SK-MEL-5 (cell line): ENCODE measurements around the gene MRPL41. TPM values are rescaled to one million over a fixed set of nuclear protein-coding genes. Genes with fewer than 3 reads are reported as not detected.

ENCODE experiments used
- DNase-seq: peaks from one replicate; pipeline ENCODE4 v3.0.0-alpha.2; 2016; ENCODE audit warnings: low read depth, low spot score
- in situ Hi-C: cut with HindIII; loops from 2 replicates; pipeline ENCODE4 v1.10.0; 2016; ENCODE audit warnings: low sequenced_read_pairs, high pct_unique_total_duplicates, low pct_unique_long_range_greater_than_20kb
- total RNA-seq: library from RNA; depleted of rRNA; stranded (reverse); fragments of >200 nt; shearing (Covaris generic); gene quantifications from 2 replicates; pipeline ENCODE4 v1.2.3, GENCODE V29; 2014

The MRPL41 gene
- total RNA-seq, 1 experiment from 2014 or later = 95.9 TPM

DNA sequence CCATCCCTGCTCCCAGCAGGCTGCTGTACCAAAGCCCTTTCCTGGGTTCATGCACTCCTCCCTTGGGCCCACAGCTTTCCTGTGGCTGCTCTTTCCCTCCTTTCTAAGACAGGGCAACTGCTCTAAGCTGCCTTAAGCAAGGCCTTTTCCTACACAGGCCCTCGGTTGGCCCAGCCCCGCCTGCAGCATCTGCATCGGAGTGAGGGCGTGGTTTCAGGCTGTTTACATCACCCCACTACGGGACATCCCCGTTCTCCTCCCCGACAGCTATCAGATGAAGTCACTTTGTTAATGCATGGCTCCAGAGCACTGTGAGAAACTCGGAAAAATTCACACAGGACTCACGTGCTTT is 23.7 kb downstream of the MRPL41 start:
- no peak for DNase-seq
- in situ Hi-C loops = no loop called here

DNA sequence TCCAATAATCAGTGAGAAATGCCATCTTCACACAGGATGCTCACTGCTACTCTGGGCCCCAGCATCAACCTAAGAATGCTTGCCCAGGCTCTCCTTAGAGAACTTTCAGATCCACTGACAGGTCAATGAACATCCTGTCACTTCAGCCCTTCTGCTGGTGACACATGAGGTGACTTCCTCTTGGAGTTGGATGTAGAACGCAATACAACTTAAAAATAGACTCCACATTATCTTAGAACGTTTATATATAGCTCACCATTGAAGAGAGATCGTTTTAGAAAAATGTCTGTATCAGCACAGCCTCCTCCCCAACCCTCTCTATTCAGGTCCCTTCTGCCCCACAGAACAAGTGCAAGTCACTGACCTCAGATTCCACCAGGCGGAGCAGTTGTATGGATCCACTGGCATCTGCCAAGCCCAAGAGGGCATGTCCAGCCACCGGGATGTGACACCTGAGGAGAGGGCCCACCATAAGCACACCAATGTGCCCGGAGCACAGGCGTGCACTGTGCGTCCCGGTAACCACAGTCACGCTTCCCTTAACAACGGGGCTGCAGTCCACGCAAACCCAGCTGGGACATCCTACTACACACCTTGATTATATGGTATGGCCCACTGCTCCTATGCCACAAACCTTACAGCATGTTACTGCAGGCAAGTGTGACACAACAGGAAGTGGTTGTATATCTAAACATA is 24.2 kb downstream of the MRPL41 start:
- in situ Hi-C loops = no loop called here
- DNase-seq = peak; percentile 31

DNA sequence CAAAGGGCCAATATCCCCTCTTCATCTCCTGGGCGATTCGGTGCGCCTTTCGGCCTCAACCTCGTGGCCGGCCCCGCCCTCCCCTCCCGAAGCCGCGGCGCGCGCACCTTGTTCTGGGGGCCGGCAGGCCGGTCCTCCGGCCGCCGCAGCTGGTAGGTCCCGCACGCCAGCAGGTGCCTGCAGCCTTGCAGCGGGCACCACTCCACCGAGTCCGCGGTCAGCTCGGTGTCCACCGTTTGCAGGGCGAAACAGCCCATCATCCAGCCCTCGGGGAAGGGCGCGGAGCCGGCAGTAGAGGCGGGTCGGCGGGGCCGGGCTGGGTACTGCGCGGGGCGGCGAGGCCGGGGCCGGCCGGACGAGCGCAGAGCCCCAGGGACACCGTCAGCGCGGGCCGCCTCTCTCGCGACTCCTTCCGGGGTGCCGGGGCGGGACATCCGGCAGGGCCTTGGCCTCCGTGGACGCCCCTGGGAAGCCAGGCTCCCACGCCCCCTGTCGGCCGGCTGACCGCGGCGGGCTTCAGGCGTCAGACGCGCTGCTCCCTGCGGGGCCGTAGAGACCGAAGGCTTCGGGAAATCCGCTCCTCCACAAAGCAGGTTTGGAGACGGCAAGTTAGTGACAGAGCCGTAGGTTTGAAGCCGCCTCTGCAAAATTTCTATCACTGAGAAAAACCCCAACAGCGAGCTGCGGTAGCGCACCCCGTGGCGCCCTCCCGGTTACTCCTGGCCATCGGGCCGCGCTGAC is 27.0 kb downstream of the MRPL41 start, which contains the start of gene DPH7:
DPH7 (minus strand) TSS at position 408 of the 741 bp plus-strand sequence; CDS start at position 260, 148 bp downstream.
- DNase-seq = peak; percentile 93
- in situ Hi-C loops = no loop called here

DNA sequence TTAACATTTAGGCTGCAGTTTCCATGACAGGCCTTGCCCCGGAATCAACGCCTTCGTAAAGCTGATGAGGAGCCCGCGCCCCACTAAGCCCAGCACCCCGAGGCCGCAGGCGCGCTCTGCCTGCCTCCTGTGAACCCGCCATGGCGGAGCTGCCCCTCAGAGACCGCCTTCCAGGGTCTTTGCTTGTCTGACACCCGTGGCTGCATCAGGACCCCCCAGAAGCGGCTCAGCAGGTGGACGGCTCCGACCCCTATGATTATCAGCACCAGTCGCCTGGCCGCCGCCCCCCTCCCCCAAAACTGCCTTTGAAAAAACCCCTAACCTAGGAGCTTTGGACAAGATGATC is 27.6 kb downstream of the MRPL41 start:
- DNase-seq = no peak
- in situ Hi-C loops = no loop called here

DNA sequence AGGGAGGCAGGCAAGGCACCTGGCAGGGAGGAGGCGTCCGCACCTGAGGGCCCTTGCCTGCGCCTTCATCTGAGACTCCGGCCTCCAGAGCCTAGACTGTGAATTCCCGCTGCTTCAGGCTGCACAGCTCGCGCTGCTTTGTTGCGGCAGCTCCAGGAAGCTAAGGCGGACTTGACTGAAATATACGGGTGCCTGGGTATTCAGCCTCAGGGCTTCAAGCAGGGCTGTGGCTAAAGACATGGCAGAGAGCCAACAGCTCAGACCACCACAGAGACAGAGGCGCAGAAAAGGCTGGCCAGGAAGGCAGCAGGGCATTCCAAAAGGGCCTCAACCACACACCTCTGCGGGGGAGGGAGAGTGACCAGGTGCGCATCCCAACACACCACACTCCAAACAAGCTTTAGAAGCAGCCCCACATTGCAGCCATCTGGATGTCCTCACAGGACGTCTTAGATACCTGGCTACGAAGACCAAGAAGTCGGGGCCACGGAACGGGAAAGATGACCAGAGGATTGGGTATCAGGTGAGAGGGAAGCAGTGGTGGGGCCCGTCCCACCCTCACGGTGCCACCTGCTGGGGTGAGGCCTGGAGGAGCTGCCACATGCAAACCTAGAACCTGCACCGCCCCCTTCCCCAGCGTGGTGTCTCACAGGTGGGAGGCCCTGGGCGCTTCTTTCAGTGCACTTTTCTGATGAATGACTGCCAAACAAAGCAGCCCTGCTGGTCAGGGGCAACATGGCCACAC is 28.7 kb downstream of the MRPL41 start:
- in situ Hi-C loops = no loop called here
- DNase-seq = no peak

DNA sequence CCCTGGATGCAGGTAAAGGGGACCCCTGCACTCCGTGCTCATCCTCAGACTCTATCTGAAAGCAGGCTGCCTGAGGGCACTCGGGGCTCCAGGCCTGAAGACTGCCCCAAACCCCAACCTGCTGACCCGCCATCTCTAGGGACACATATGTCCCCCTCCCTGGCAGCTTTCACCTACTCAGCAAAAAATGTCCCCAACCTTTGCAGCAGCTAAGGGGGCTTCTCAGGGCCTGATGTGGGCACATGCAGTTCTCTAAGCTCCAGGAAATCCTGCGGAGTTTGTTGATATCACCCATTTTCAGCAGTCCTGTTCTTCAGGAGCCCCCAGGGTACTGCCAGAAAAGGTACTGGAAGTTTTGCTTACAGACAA is 29.3 kb downstream of the MRPL41 start:
- DNase-seq = no peak
- in situ Hi-C loops = no loop called here

DNA sequence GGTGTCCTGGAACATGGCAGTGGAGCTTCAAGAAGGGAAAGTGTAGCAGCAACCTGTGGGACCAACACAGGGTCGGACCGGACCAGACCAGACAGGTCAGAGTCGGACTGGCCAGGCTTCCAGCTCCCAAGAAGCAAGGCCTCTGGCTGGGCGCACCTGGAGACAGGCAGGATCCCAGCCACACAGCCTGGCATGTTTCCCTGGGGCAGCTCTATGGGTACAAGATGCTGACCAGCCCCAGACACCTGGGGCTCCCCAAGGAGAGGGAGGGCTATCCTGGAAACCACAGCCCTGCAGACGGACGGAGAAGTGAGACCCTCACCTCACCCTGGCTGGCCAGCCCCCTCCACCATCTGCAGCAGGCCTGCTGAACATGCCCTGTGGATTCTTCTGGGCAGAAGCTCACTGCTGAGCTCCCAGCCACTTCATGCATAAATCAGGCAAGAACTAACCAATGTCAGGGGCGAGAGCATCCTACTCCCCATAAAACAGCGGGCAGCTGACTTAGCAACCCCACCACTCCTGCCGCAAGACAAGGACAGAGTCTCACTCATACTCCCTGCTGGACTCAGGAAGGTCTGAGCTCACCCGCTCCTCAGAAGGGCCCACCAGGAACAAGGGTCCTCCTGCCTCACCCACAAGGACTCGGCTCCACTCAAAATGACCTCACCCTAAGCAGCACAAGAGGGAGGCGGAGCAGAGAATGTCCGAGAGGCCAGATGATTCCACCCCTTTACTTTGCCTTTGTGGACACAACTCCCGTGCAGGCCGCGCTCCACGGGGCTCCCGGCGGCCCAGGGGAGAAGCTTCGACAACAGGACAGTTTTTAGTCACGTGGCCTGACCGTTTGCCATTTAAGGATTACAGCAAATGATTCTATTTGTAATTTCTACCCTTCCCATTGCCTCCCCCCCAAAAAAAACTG is 29.9 kb downstream of the MRPL41 start:
- no peak for DNase-seq
- in situ Hi-C loops = no loop called here

DNA sequence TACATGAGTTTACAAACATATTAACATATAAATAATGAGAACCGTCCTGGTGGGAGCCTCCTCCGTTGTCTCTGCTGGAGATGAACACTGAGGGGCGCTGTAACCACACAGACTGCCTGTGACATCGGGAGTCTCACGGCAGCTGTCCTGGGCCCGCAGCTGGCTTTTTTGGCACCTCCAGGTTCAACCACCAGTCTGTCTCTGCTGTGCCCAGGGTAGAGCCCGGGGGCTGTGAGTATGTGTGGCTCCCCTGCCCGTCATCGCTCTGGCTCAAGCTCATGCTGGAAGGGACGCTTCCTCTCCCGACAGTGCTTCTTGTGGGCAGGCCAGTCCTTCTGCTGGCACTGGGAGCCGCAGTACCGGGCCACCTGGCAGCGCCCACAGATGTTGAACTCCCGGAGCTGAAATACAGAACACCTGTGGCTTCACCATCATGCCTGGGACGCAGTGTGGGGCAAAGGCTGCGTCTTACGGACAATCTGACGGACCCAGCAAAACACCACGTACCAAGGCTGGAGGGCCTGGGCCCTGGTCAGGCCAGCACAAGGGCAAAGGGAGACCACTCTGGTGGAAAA is 30.7 kb downstream of the MRPL41 start:
- peak; percentile 52 for DNase-seq
- in situ Hi-C loops = no loop called here

DNA sequence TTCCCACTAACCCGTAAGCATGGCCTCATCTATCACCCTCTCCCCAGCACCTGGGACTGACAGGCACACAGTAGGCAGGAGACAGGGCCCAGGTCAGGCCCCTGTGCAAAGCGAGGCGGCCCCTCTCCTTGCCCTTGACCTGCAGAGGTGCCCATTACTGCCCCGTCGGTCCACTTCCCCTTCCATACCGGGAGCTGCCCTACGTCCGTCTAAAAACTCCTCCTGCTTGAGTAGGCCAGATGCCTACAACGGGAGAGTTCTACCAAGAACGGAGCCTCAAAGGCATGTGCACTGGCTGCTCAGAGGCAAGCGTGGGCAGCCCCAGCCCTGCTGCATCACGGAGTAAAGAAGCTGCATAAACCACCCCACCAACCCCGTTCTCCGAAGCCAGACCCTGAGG is 31.7 kb downstream of the MRPL41 start:
- DNase-seq = no peak
- in situ Hi-C loops = no loop called here

DNA sequence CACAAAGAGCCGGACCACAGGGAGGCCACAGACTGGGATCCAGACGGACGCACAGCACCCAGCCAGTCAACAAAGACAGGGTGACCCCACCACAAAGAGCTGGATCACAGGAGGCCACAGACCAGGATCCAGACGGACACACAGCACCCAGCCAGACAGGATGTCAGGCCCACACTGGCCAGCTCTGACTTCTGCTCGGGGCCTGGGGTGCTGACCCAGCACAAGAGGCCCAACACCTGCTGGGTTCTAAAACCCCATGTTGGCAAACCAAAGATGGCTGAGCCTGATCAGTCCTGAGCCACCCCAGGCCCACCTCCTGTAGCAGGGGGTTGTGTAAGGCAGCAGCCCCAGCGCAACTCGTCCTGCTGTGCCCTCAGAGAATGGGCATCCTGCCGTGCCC is 32.3 kb downstream of the MRPL41 start:
- no peak for DNase-seq
- in situ Hi-C loops = no loop called here

DNA sequence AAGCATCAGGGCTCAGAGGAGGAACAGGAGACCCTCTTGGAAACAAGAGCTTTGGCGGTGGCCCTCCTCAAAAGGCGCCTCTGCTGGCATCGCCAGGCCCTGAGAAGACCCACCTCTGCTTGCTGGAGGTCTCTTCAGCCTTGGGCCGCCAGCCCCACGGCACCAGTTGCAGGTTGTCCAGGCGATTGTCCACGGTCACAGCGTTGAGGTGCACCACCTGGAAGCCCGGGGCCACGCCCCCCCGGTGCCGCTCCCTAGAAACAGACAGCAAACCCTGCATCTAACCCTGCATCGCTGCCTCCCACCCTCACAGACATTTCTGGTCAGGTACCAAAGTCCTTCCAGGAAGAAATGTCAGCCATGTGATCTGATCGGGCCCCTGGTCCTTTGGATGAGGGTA is 35.2 kb downstream of the MRPL41 start:
- DNase-seq = no peak
- in situ Hi-C loops = no loop called here

DNA sequence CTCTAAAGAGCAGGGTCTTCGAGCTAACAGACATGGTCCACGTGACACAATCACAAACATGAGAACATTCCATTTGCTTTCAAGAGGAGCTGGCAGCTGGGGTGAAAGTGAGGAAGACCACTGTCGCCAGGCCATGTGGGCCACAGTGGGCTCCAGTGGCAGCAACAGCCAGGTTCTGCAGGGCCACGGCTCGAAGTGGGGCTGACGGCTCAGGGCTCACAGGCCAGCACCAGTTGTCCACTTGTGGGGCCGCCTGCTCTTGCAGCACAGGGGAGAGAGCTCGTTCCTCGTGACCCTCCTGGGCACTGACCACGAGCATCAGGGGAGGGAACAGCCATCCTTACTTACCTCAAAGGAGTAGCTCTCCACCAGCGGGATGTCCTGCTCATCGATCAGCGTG is 36.6 kb downstream of the MRPL41 start:
- no peak for DNase-seq
- in situ Hi-C loops = no loop called here

DNA sequence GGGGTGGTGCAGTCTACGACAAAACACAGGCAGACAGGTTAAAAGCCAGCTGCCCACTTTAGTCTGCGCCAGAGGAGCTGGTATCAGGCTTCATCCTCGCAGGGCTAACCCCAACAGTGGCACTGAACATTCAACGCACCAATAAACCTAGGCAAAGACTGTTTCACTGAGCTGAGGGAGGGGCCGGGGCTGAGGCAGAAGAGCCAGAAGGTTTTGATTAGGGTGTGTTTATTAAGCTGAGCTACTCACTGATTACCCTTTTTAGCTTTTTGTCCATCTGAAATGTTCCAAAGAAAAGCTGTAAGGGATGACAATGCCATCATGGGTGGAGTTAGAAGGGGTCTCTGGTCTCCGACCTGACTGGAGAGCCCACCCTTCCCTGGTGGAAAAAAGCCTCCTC is 37.2 kb downstream of the MRPL41 start:
- in situ Hi-C loops = no loop called here
- no peak for DNase-seq

DNA sequence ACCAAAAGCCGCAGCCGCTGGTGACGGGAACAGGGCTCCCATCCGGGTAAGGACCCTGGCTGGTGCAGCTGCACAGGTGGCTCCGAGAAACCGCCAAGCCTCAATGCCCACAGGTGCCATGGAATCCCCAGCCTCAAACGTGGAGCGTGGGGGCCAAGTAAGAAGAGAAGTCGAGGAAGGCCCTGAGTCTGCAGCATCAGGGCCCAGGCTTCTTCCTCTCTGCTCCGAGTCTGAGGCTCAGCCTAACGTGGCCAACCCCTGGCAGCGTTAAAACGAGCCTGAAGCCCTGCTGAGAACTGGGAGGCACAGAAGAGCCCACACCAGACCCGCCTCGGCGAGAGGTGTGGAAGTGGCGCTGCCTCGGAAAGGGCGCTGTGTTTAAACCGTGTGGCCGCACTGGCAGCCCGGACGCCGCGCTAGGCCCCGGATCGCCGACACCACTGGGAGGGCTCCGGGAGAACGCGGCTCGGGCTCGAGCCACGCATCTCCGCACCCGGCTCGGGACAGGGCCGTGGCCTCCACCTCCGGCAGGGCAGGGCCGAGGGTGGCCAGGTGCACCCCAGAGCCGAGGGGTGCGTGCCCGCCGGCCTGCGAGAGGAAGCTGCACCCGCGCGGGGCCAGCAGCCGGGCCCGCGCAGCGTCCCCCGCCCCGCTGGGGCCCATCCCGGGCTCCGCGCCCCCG is 37.9 kb downstream of the MRPL41 start:
- no peak for DNase-seq
- in situ Hi-C loops = no loop called here

DNA sequence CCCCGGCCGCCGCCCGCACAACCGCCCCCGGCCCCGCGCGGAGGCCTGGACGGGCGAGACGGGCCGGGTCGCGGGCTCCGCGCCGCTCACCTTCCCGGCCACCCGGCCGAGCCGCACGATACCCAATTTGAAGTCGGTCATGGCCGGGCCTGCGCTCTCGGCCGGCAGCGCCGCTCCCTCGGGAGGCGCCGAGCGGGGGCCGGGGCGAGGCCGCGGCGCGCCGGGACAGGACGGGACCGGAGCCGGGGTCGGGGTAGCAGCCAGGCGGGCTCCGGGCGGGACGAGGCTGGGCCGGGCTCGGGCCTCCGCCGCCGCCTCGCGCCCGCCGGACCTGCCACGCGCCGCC is 38.4 kb downstream of the MRPL41 start:
- DNase-seq = no peak
- in situ Hi-C loops = no loop called here

DNA sequence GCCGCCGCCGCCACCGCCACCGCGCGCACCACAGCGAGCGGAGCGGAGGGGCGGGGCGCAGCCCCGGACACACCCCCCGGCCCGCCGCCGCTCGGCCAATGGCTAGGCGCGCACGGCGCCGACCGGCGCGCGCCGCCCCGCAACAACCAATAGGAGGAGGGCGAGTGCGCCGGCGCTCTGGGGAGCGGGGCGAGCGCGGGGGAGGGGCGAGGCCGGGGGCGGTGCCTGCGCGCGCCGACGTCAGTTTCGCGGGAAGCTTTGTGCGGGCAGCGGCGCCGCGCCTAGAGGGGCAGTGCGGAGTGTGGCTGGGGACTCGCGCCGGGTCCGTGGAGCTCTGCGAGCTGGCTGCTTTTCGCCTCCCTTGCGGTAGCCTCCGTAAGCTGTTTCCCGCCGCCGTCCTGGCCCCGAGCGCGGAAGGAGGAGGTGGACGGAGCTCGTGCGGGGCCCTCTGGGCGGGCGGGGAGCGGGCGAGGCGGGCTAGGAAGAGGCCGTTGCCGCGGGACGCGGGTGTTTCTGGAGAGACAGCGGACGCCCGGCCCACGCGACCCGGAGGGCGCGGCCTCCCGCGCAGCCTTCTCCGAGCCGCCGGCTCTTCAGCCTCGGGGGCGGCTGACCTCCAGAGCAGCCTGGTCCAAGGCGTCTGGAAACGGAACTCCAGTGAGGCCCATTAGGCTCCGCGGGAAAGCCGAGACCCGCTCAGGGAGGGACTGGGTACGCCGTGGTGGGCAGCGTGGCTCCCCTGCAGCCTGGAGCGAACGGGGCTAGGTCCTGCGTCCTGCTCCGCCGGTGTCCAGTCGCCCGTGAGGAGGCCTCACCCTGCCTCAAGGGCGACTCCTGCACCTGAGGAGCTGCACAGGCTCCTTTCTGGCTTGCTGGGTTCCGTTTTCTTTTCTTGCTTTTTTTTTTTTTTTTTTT is 39.0 kb downstream of the MRPL41 start, which contains the start of gene ZMYND19:
ZMYND19 (minus strand) TSS at position 44 of the 915 bp plus-strand sequence. CDS start 249 bp downstream, outside the sequence.
- in situ Hi-C loops = no loop called here
- peak; percentile 86 for DNase-seq
